A673 (cell line): ENCODE measurements around the gene PTTG2. TPM values are rescaled to one million over a fixed set of nuclear protein-coding genes. Genes with fewer than 3 reads are reported as not detected.
"Not testable (repeated sequence)": the region's sequence is repeated elsewhere in the genome, so short reads cannot be mapped to it uniquely, and the experiment has no call there.

Experiments
- BruUV-seq: library from RNA; stranded (reverse); fragments of 400-500 nt; replicated peaks from 2 replicates; lab custom pipeline; 2021; lab: Mats Ljungman, UMichigan
- CTCF ChIA-PET: fragments of 300-600 bp; sonication (Branson Sonifier 250); formaldehyde crosslinking; loops from one replicate; lab custom pipeline; 2022; ENCODE audit warnings: antibody characterized with exemption; lab: Charles Lee
- POLR2A ChIA-PET: fragments of 300-600 bp; sonication (Branson Sonifier 250); formaldehyde crosslinking; loops from one replicate; lab custom pipeline; 2022; ENCODE audit warnings: antibody characterized with exemption; ENCODE audit not compliant: low non-redundant PET; lab: Charles Lee
- DNase-seq: peaks from one replicate; pipeline ENCODE4 v3.0.0-alpha.2; 2015; ENCODE audit warnings: low spot score
- H3K27ac ChIP-seq: fragments of 200-600 bp; sonication (generic); 2 replicates; pipeline ENCODE4 v1.5.1; 2016; ENCODE audit warnings: mixed run types, low read depth, mild to moderate bottlenecking, mixed read lengths, antibody characterized with exemption, low read length; ENCODE audit not compliant: poor library complexity, severe bottlenecking
- H3K27me3 ChIP-seq: fragments of 200-600 bp; sonication (generic); replicated peaks from 2 replicates; pipeline ENCODE4 v1.6.1; 2017; ENCODE audit warnings: mixed run types, low read depth, mild to moderate bottlenecking, mixed read lengths, antibody characterized with exemption, low read length; ENCODE audit not compliant: insufficient read depth, poor library complexity
- H3K36me3 ChIP-seq: fragments of 200-600 bp; sonication (generic); 2 replicates; pipeline ENCODE4 v1.6.1; 2016; ENCODE audit warnings: mixed run types, mild to moderate bottlenecking, mixed read lengths, antibody characterized with exemption, low read length; ENCODE audit not compliant: insufficient read depth, poor library complexity, severe bottlenecking
- H3K4me1 ChIP-seq: fragments of 200-600 bp; sonication (generic); 2 replicates; pipeline ENCODE4 v1.6.1; 2017; ENCODE audit warnings: mixed run types, mild to moderate bottlenecking, mixed read lengths, antibody characterized with exemption, low read length; ENCODE audit not compliant: insufficient read depth, poor library complexity, severe bottlenecking
- H3K4me3 ChIP-seq: fragments of 200-600 bp; sonication (generic); 2 replicates; pipeline ENCODE4 v1.5.1; 2016; ENCODE audit warnings: low read depth, mixed run types, mild to moderate bottlenecking, mixed read lengths, low read length; ENCODE audit not compliant: poor library complexity, severe bottlenecking
- H3K9me3 ChIP-seq: fragments of 200-600 bp; sonication (generic); 2 replicates; pipeline ENCODE4 v1.6.1; 2016; ENCODE audit warnings: mixed run types, low read depth, mild to moderate bottlenecking, mixed read lengths, antibody characterized with exemption, low read length; ENCODE audit not compliant: poor library complexity, severe bottlenecking
- EZH2 ChIP-seq: fragments of 200-600 bp; sonication (generic); IDR thresholded peaks from 2 replicates; pipeline ENCODE4 v1.6.1; 2017; ENCODE audit warnings: borderline replicate concordance, low read depth, mild to moderate bottlenecking, mixed read lengths, antibody characterized with exemption, low read length; ENCODE audit not compliant: poor library complexity, severe bottlenecking
- intact Hi-C: fragments of 100-400 bp; cut with micrococcal nuclease; formaldehyde crosslinking; loops from one replicate; pipeline ENCODE4 v1.10.0; 2022; ENCODE audit not compliant: unreplicated experiment
- total RNA-seq: library from RNA; stranded (reverse); gene quantifications from 2 replicates; pipeline ENCODE4 v1.2.3, GENCODE V29; 2021
- TF ChIP-seq, protein P1 (sequence below): fragments of 300-800, 200-600 bp; sonication (generic); conservative IDR thresholded peaks from 2 replicates; pipeline ENCODE4 v1.5.1; 2017; ENCODE audit warnings: low read depth, mild to moderate bottlenecking, antibody characterized with exemption, low read length, moderate library complexity, mixed read lengths

PTTG2 gene
- total RNA-seq, 1 experiment from 2014 or later: not detected

DNA sequence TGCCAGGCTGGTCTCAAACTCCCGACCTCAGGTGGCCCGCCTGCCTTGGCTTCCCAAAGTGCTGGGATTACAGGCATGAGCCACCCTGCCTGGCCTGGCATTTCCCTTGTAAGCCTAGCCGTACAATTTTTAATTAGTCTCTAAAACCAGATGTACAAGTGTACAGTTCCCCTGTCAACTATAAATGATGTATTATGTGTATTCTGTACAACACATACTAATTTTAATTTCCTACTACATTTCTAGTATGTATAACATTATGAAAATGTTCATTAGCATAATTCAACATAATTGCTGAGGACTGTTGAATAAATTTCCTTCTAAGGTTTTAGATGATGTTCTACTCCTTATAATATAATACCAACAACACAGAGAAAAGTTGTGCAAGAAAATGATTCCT, 41.5 kb upstream of the PTTG2 start:
- no peak for DNase-seq
- Histone ChIP-seq H3K9me3 (no peaks in the 10 kb centered on the region), H3K27me3 (no peaks in the 10 kb centered on the region), H3K27ac (no peak overlapping the region), H3K36me3 (no peaks in the 10 kb centered on the region), H3K4me1 (no peaks in the 10 kb centered on the region), H3K4me3 (no peak overlapping the region)
- ChIA-PET CTCF (no interaction called here), POLR2A (no interaction called here)
- no TSS peak for BruUV-seq
- TF ChIP-seq, protein P1, sequence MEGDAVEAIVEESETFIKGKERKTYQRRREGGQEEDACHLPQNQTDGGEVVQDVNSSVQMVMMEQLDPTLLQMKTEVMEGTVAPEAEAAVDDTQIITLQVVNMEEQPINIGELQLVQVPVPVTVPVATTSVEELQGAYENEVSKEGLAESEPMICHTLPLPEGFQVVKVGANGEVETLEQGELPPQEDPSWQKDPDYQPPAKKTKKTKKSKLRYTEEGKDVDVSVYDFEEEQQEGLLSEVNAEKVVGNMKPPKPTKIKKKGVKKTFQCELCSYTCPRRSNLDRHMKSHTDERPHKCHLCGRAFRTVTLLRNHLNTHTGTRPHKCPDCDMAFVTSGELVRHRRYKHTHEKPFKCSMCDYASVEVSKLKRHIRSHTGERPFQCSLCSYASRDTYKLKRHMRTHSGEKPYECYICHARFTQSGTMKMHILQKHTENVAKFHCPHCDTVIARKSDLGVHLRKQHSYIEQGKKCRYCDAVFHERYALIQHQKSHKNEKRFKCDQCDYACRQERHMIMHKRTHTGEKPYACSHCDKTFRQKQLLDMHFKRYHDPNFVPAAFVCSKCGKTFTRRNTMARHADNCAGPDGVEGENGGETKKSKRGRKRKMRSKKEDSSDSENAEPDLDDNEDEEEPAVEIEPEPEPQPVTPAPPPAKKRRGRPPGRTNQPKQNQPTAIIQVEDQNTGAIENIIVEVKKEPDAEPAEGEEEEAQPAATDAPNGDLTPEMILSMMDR: no peak
- no peak for TF ChIP-seq EZH2
- intact Hi-C loops: no loop called here

DNA sequence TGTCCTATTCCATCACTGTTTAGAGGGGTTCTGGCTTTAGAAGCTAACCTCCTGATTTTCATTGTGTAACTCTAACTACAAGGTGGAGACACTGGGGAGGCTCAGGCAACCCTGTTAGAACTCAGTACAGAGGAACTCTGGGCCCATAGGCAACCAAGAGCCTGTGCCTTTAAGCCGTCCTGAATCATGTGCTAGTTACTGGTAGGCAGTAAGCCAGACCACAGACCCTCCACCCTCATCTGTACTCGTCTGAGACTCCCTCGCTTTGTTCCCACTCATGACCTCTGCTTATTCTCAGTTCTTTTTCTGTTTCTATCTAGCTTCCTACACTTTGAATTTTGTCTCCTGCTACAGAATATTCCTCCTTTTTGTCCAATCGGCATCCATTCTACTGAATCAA, 37.9 kb upstream of the PTTG2 start:
- POLR2A ChIA-PET: no interaction called here

DNA sequence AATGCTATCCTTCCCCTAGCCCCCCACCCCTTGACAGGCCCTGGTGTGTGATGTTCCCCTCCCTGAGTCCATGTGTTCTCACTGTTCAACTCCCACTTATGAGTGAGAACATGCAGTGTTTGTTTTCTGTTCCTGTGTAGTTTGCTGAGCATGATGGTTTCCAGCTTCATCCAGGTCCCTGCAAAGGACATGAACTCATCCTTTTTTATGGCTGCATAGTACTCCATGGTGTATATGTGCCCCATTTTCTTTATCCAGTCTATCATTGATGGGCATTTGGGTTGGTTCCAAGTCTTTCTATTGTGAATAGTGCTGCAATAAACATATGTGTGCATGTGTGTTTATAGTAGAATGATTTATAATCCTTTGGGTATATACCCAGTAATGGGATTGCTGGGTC, 37.1 kb upstream of the PTTG2 start:
- DNase-seq, CTCF ChIA-PET, H3K9me3 ChIP-seq, H3K4me1 ChIP-seq, intact Hi-C loops, BruUV-seq, H3K4me3 ChIP-seq, POLR2A ChIA-PET, H3K27me3 ChIP-seq, H3K36me3 ChIP-seq, H3K27ac ChIP-seq: not testable (repeated sequence)

More for the DNA sequence above, 37.9 kb upstream of the PTTG2 start:
- Histone ChIP-seq H3K4me3 (no peak overlapping the region), H3K9me3 (no peaks in the 10 kb centered on the region), H3K36me3 (no peaks in the 10 kb centered on the region), H3K27ac (no peak overlapping the region), H3K27me3 (no peaks in the 10 kb centered on the region), H3K4me1 (no peaks in the 10 kb centered on the region)
- no peak for DNase-seq
- no TSS peak for BruUV-seq
- CTCF ChIA-PET: no interaction called here
- no peak for TF ChIP-seq EZH2
- TF ChIP-seq, protein P1: no peak
- intact Hi-C loops: no loop called here

DNA sequence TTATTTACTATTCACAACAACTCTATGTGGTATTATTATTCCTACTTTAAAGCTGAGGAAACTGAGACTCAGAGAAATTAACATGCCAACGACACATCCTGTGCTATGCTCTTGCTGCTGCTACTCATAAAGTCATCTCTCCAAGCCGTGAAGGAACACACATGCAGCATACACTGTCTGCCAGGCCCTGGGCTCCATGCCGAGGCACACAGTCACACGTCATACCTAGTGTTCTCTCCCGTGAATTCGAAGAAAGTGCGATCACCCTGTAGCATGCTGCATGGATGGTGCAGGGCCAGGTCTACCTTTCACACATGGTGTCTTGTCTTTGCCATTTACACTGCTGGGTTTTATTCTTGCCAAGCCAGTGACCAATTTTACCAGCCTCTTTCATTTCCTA, 35.3 kb upstream of the PTTG2 start:
- DNase-seq: no peak
- ChIA-PET POLR2A (no interaction called here), CTCF (no interaction called here)
- Histone ChIP-seq H3K4me1 (no peaks in the 10 kb centered on the region), H3K9me3 (no peaks in the 10 kb centered on the region), H3K4me3 (no peak overlapping the region), H3K27ac (no peak overlapping the region), H3K36me3 (no peaks in the 10 kb centered on the region), H3K27me3 (no peaks in the 10 kb centered on the region)
- intact Hi-C loops: no loop called here
- no peak for TF ChIP-seq EZH2
- TF ChIP-seq, protein P1: no peak
- BruUV-seq: no TSS peak
